Measurements from ENCODE around the gene UAP1.

The UAP1 gene

DNA sequence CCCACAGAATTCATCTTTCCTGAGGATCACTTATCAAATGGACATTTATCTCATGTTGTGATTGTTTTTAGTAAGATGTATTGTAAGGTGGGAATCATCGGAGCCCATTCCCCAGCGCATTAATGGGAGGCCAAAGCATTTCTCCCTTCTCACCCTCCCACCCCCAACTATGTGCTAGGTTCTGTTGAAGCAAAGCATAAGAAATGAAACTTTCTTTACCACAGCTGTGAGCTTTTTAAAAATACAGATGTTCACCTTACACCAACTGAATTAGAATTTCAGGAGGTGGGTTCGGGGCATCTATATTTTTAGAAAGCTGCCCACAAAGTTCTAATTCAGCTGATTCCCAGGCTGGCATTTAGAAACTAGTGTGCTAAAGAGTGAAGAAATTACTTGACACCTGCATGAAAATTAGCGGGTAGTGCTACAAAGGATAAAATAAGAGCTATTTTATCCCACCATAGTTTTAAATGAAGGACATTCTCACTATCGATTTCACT lies 26.3 kb downstream of the UAP1 start:
- TF ChIP-seq SIN3A (IDR thresholded peaks at IDR 0.05; ENCODE audit: borderline replicate concordance, insufficient read depth, low read length) = no peak
- no peak for TF ChIP-seq TAF1 (IDR thresholded peaks at IDR 0.05; ENCODE audit: borderline replicate concordance, insufficient read depth, low read length)
- TF ChIP-seq POLR2AphosphoS5 (IDR thresholded peaks at IDR 0.05; ENCODE audit: low read depth, low read length) = no peak
- TF ChIP-seq FOXP2 (optimal IDR thresholded peaks at IDR 0.05; ENCODE audit: borderline replicate concordance, extremely low read depth, extremely low read length, insufficient read depth) = no peak

DNA sequence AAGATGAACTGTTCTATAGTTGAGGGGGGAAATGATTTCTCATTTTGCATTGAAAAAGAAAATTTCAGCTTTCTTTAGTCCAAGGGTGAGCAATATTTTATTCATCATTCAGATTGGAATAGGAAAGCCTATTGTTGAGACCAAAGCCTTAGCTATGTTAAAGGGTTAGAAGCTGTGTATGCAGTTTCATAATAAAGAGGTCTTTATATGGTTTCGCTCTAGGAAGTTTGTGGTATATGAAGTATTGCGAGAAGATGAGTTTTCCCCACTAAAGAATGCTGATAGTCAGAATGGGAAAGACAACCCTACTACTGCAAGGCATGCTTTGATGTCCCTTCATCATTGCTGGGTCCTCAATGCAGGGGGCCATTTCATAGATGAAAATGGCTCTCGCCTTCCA lies 28.6 kb downstream of the UAP1 start:
- TF ChIP-seq SIN3A (IDR thresholded peaks at IDR 0.05; ENCODE audit: borderline replicate concordance, insufficient read depth, low read length) (no peak), POLR2AphosphoS5 (IDR thresholded peaks at IDR 0.05; ENCODE audit: low read depth, low read length) (no peak), FOXP2 (optimal IDR thresholded peaks at IDR 0.05; ENCODE audit: borderline replicate concordance, extremely low read depth, extremely low read length, insufficient read depth) (no peak), TAF1 (IDR thresholded peaks at IDR 0.05; ENCODE audit: borderline replicate concordance, insufficient read depth, low read length) (no peak)
- TF ChIP-seq, protein P1, sequence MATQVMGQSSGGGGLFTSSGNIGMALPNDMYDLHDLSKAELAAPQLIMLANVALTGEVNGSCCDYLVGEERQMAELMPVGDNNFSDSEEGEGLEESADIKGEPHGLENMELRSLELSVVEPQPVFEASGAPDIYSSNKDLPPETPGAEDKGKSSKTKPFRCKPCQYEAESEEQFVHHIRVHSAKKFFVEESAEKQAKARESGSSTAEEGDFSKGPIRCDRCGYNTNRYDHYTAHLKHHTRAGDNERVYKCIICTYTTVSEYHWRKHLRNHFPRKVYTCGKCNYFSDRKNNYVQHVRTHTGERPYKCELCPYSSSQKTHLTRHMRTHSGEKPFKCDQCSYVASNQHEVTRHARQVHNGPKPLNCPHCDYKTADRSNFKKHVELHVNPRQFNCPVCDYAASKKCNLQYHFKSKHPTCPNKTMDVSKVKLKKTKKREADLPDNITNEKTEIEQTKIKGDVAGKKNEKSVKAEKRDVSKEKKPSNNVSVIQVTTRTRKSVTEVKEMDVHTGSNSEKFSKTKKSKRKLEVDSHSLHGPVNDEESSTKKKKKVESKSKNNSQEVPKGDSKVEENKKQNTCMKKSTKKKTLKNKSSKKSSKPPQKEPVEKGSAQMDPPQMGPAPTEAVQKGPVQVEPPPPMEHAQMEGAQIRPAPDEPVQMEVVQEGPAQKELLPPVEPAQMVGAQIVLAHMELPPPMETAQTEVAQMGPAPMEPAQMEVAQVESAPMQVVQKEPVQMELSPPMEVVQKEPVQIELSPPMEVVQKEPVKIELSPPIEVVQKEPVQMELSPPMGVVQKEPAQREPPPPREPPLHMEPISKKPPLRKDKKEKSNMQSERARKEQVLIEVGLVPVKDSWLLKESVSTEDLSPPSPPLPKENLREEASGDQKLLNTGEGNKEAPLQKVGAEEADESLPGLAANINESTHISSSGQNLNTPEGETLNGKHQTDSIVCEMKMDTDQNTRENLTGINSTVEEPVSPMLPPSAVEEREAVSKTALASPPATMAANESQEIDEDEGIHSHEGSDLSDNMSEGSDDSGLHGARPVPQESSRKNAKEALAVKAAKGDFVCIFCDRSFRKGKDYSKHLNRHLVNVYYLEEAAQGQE (IDR thresholded peaks at IDR 0.05; ENCODE audit: insufficient read depth in 1 of 2, low read depth in 2 of 2, low read length in 2 of 2) = no peak

DNA sequence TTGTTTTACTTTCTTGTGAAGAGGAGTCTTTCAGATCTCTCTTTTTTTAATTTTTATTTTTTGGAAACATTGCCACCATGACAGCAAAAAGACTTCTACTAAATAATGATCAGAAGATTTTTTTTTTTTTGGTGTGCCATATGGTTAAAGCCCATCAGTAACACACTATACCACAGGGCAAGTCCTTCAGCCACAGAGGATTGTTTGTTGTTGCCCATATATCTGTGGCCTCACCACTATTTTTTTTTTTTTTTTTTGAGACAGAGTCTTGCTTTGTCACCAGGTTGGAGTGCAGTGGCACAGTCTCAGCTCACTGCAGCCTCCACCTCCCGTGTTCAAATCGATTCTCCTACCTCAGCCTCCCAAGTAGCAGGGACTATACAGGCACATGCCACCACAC lies 29.2 kb downstream of the UAP1 start:
- TF ChIP-seq, protein P1 (IDR thresholded peaks at IDR 0.05; ENCODE audit: insufficient read depth in 1 of 2, low read depth in 2 of 2, low read length in 2 of 2) = no peak
- TF ChIP-seq TAF1 (IDR thresholded peaks at IDR 0.05; ENCODE audit: borderline replicate concordance, insufficient read depth, low read length) (no peak), FOXP2 (optimal IDR thresholded peaks at IDR 0.05; ENCODE audit: borderline replicate concordance, extremely low read depth, extremely low read length, insufficient read depth) (no peak), SIN3A (IDR thresholded peaks at IDR 0.05; ENCODE audit: borderline replicate concordance, insufficient read depth, low read length) (no peak), POLR2AphosphoS5 (IDR thresholded peaks at IDR 0.05; ENCODE audit: low read depth, low read length) (no peak)

DNA sequence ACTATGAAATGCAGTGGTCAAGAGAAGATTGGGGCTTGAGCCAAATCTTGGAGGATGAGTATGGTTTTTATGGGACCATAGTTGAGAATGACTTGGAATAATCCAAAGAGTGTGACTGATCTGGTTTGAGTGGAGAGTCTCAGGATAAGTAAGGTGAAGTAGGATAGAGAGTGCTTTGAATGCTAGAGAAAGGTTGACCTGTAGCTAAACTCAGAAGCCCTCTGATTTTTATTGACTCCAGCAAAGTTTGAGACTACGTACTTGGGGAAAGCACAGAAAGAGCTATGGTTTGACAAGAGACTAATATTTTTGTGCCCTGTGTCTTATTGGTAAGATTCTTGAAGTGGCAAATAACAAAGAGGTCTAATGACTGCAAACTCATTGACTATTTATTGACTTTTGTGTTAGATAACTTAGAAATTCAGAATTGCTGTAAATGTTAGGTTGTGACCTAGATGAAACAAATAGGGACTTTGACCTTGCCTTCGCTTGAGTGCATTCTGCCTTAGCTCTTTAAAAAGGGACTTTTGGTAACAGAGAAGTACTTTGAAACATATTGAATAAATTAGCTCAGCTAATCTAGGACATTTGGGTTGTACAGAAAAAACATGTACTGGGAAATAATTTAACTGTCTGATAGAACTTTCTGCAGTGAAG lies 35.1 kb downstream of the UAP1 start:
- TF ChIP-seq POLR2AphosphoS5 (IDR thresholded peaks at IDR 0.05; ENCODE audit: low read depth, low read length) = no peak
- TF ChIP-seq SIN3A (IDR thresholded peaks at IDR 0.05; ENCODE audit: borderline replicate concordance, insufficient read depth, low read length) = no peak
- no peak for TF ChIP-seq TAF1 (IDR thresholded peaks at IDR 0.05; ENCODE audit: borderline replicate concordance, insufficient read depth, low read length)
- no peak for TF ChIP-seq FOXP2 (optimal IDR thresholded peaks at IDR 0.05; ENCODE audit: borderline replicate concordance, extremely low read depth, extremely low read length, insufficient read depth)
- TF ChIP-seq, protein P1 (IDR thresholded peaks at IDR 0.05; ENCODE audit: insufficient read depth in 1 of 2, low read depth in 2 of 2, low read length in 2 of 2) = no peak

DNA sequence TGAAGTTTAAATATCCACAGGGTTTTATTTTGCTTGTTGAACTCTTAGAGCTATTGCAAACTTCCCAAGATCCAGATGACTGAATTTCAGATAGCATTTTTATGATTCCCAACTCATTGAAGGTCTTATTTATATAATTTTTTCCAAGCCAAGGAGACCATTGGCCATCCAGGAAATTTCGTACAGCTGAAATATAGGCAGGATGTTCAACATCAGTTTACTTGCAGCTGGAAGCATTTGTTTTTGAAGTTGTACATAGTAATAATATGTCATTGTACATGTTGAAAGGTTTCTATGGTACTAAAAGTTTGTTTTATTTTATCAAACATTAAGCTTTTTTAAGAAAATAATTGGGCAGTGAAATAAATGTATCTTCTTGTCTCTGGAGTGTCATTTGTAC lies 37.9 kb downstream of the UAP1 start:
- no peak for TF ChIP-seq POLR2AphosphoS5 (IDR thresholded peaks at IDR 0.05; ENCODE audit: low read depth, low read length)
- TF ChIP-seq TAF1 (IDR thresholded peaks at IDR 0.05; ENCODE audit: borderline replicate concordance, insufficient read depth, low read length) = no peak
- no peak for TF ChIP-seq FOXP2 (optimal IDR thresholded peaks at IDR 0.05; ENCODE audit: borderline replicate concordance, extremely low read depth, extremely low read length, insufficient read depth)
- TF ChIP-seq, protein P1 (IDR thresholded peaks at IDR 0.05; ENCODE audit: insufficient read depth in 1 of 2, low read depth in 2 of 2, low read length in 2 of 2) = no peak
- TF ChIP-seq SIN3A (IDR thresholded peaks at IDR 0.05; ENCODE audit: borderline replicate concordance, insufficient read depth, low read length) = no peak
